Measurements from ENCODE around the gene TPSB2. TPM values are rescaled to one million over a fixed set of nuclear protein-coding genes. Genes with fewer than 3 reads are reported as not detected.
"Not testable (repeated sequence)": the region's sequence is repeated elsewhere in the genome, so short reads cannot be mapped to it uniquely, and the experiment has no call there.

Gene TPSB2
- polyA plus RNA-seq, 1 donor (not counting 4 experiments of a cell fraction or from before 2014, with no cell fraction given): not detected

- no peaks in the 10 kb centered on the region for H3K4me1 ChIP-seq (ENCODE audit: control insufficient read depth, extremely low read depth, insufficient read depth, low read length)
Measured at GRCh38 chr16:1237990-1238389, 8.0 kb upstream of the TPSB2 start.

GRCh38 chr16:1236659-1237058 lies 6.7 kb upstream of the TPSB2 start:
- H4K20me1 ChIP-seq (ENCODE audit: control insufficient read depth, extremely low read depth, insufficient read depth, low read length); H3K27ac ChIP-seq (ENCODE audit: control insufficient read depth, insufficient read depth, low read length); dilution Hi-C loops (cut with MboI; ENCODE audit: extremely low pct_ligation_motif_present, low sequenced_read_pairs); H3K4me3 ChIP-seq (ENCODE audit: control insufficient read depth in 2 of 3, extremely low read depth in 1 of 3, insufficient read depth in 2 of 3, low read depth in 1 of 3, low read length in 3 of 3); H3K27me3 ChIP-seq (ENCODE audit: control insufficient read depth, extremely low read depth, insufficient read depth, low read length); H3K4me2 ChIP-seq (ENCODE audit: control insufficient read depth, extremely low read depth, insufficient read depth, low read depth, low read length); DNase-seq (ENCODE audit: low read depth, low spot score); H2AFZ ChIP-seq (ENCODE audit: control insufficient read depth, low read length); H3K4me1 ChIP-seq (ENCODE audit: control insufficient read depth, extremely low read depth, insufficient read depth, low read length); FAIRE-seq; H3K9me1 ChIP-seq (ENCODE audit: control insufficient read depth, extremely low read depth, insufficient read depth, low read length); H3K36me3 ChIP-seq (ENCODE audit: control insufficient read depth in 2 of 2, extremely low read depth in 1 of 2, insufficient read depth in 2 of 2, low read length in 2 of 2); H3K9me3 ChIP-seq (ENCODE audit: control insufficient read depth, low read depth, low read length); H3K9ac ChIP-seq (ENCODE audit: control insufficient read depth, extremely low read depth, insufficient read depth, low read length); H3K79me2 ChIP-seq (ENCODE audit: control insufficient read depth, insufficient read depth, low read length): not testable (repeated sequence)

More at GRCh38 chr16:1237990-1238389, 8.0 kb upstream of the TPSB2 start:
- peaks cover 2% of the 10 kb centered on the region for H3K9me3 ChIP-seq (ENCODE audit: control insufficient read depth, low read depth, low read length)
- H3K27ac ChIP-seq (ENCODE audit: control insufficient read depth, insufficient read depth, low read length): no peak overlapping the region
- dilution Hi-C loops (cut with MboI; ENCODE audit: extremely low pct_ligation_motif_present, low sequenced_read_pairs): no loop called here
- no peaks in the 10 kb centered on the region for H3K79me2 ChIP-seq (ENCODE audit: control insufficient read depth, insufficient read depth, low read length)
- no peak overlapping the region for H3K4me3 ChIP-seq (ENCODE audit: control insufficient read depth in 2 of 3, extremely low read depth in 1 of 3, insufficient read depth in 2 of 3, low read depth in 1 of 3, low read length in 3 of 3)
- no peaks in the 10 kb centered on the region for H3K36me3 ChIP-seq (ENCODE audit: control insufficient read depth in 2 of 2, extremely low read depth in 1 of 2, insufficient read depth in 2 of 2, low read length in 2 of 2)
- no peak overlapping the region for H3K9ac ChIP-seq (ENCODE audit: control insufficient read depth, extremely low read depth, insufficient read depth, low read length)
- no peak overlapping the region for H3K4me2 ChIP-seq (ENCODE audit: control insufficient read depth, extremely low read depth, insufficient read depth, low read depth, low read length)
- no peaks in the 10 kb centered on the region for H3K9me1 ChIP-seq (ENCODE audit: control insufficient read depth, extremely low read depth, insufficient read depth, low read length)
- no peaks in the 10 kb centered on the region for H4K20me1 ChIP-seq (ENCODE audit: control insufficient read depth, extremely low read depth, insufficient read depth, low read length)
- H3K27me3 ChIP-seq (ENCODE audit: control insufficient read depth, extremely low read depth, insufficient read depth, low read length): no peaks in the 10 kb centered on the region
- no peak for FAIRE-seq
- TF ChIP-seq CTCF (optimal IDR thresholded peaks at IDR 0.05 in 1 of 3, IDR thresholded peaks at IDR 0.05 in 1 of 3, conservative IDR thresholded peaks at IDR 0.05 in 1 of 3; ENCODE audit: extremely low read depth in 1 of 3, insufficient read depth in 2 of 3, low read length in 3 of 3) (no peak), EZH2 (IDR thresholded peaks at IDR 0.05; ENCODE audit: low read length) (no peak)
- no peak overlapping the region for H2AFZ ChIP-seq (ENCODE audit: control insufficient read depth, low read length)
- DNase-seq (ENCODE audit: low read depth, low spot score): no peak

- dilution Hi-C loops (cut with MboI; ENCODE audit: extremely low pct_ligation_motif_present, low sequenced_read_pairs); H2AFZ ChIP-seq (ENCODE audit: control insufficient read depth, low read length); DNase-seq (ENCODE audit: low read depth, low spot score); H3K79me2 ChIP-seq (ENCODE audit: control insufficient read depth, insufficient read depth, low read length); H3K4me2 ChIP-seq (ENCODE audit: control insufficient read depth, extremely low read depth, insufficient read depth, low read depth, low read length); H3K36me3 ChIP-seq (ENCODE audit: control insufficient read depth in 2 of 2, extremely low read depth in 1 of 2, insufficient read depth in 2 of 2, low read length in 2 of 2); H3K4me3 ChIP-seq (ENCODE audit: control insufficient read depth in 2 of 3, extremely low read depth in 1 of 3, insufficient read depth in 2 of 3, low read depth in 1 of 3, low read length in 3 of 3); H3K9me1 ChIP-seq (ENCODE audit: control insufficient read depth, extremely low read depth, insufficient read depth, low read length); H3K27ac ChIP-seq (ENCODE audit: control insufficient read depth, insufficient read depth, low read length); FAIRE-seq; H3K9me3 ChIP-seq (ENCODE audit: control insufficient read depth, low read depth, low read length); H3K27me3 ChIP-seq (ENCODE audit: control insufficient read depth, extremely low read depth, insufficient read depth, low read length); H3K4me1 ChIP-seq (ENCODE audit: control insufficient read depth, extremely low read depth, insufficient read depth, low read length); H4K20me1 ChIP-seq (ENCODE audit: control insufficient read depth, extremely low read depth, insufficient read depth, low read length); H3K9ac ChIP-seq (ENCODE audit: control insufficient read depth, extremely low read depth, insufficient read depth, low read length): not testable (repeated sequence)
Measured at GRCh38 chr16:1232049-1232748, 2.2 kb upstream of the TPSB2 start.

GRCh38 chr16:1231301-1231700 lies 1.3 kb upstream of the TPSB2 start:
- H4K20me1 ChIP-seq (ENCODE audit: control insufficient read depth, extremely low read depth, insufficient read depth, low read length); H3K9ac ChIP-seq (ENCODE audit: control insufficient read depth, extremely low read depth, insufficient read depth, low read length); dilution Hi-C loops (cut with MboI; ENCODE audit: extremely low pct_ligation_motif_present, low sequenced_read_pairs); H3K27ac ChIP-seq (ENCODE audit: control insufficient read depth, insufficient read depth, low read length); DNase-seq (ENCODE audit: low read depth, low spot score); H3K27me3 ChIP-seq (ENCODE audit: control insufficient read depth, extremely low read depth, insufficient read depth, low read length); H2AFZ ChIP-seq (ENCODE audit: control insufficient read depth, low read length); H3K9me1 ChIP-seq (ENCODE audit: control insufficient read depth, extremely low read depth, insufficient read depth, low read length); H3K79me2 ChIP-seq (ENCODE audit: control insufficient read depth, insufficient read depth, low read length); FAIRE-seq; H3K4me2 ChIP-seq (ENCODE audit: control insufficient read depth, extremely low read depth, insufficient read depth, low read depth, low read length); H3K9me3 ChIP-seq (ENCODE audit: control insufficient read depth, low read depth, low read length); H3K4me3 ChIP-seq (ENCODE audit: control insufficient read depth in 2 of 3, extremely low read depth in 1 of 3, insufficient read depth in 2 of 3, low read depth in 1 of 3, low read length in 3 of 3); H3K4me1 ChIP-seq (ENCODE audit: control insufficient read depth, extremely low read depth, insufficient read depth, low read length); H3K36me3 ChIP-seq (ENCODE audit: control insufficient read depth in 2 of 2, extremely low read depth in 1 of 2, insufficient read depth in 2 of 2, low read length in 2 of 2): not testable (repeated sequence)

All from keratinocyte (primary cell).